LNCaP clone FGC (cell line): Measurements from ENCODE around the gene MROH9.

ENCODE experiments used
- DNase-seq: peaks from one replicate; pipeline ENCODE4 v3.0.0-alpha.2; 2011; ENCODE audit warnings: low read depth
- H3K4me3 ChIP-seq: 2 replicates; pipeline ENCODE4 v1.5.1; 2011; ENCODE audit warnings: mild to moderate bottlenecking, low read depth, low read length, control low read depth
- TF ChIP-seq, protein P1 (sequence below): IDR thresholded peaks from 2 replicates; pipeline ENCODE4 v1.5.1; 2012; ENCODE audit warnings: mild to moderate bottlenecking; ENCODE audit not compliant: control insufficient read depth, insufficient read depth; ENCODE audit errors: extremely low read depth

MROH9 gene, protein sequence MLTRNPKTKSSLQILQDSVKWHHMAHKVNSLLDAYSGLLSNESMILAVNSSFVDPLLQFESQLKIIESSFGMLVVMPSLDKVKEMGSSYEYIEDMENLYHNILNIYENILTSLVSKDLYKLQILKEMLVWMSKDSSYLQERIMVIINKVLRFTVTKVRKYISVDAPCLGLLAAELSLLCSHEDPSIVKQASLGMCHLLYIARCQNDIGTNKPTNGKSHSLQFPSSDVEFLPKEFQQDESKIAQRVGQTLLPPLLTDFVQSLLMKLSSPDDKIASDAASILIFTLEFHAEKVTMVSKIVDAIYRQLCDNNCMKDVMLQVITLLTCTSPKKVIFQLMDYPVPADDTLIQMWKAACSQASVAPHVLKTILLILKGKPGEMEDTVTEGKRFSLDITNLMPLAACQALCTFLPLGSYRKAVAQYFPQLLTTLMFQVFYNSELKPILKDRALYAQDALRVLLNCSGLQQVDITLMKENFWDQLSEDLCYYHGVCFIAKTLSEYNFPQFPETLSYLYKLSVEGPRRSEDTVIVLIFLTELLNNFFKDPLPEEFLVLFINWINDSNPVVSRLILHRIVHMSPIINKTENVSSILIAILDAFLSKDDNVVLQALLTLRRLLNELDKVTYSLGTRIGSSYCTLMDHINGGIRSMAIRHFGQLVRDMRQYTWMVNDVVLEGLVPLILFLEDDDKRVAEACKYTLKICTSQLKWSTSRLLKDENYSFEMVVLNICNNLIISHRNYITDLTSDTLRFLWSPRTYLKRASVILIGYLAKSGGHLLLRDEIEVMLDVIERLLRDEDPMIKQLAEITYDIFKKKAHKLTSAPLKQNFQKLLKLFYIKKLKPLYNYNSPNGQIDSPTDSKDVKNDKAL

DNA sequence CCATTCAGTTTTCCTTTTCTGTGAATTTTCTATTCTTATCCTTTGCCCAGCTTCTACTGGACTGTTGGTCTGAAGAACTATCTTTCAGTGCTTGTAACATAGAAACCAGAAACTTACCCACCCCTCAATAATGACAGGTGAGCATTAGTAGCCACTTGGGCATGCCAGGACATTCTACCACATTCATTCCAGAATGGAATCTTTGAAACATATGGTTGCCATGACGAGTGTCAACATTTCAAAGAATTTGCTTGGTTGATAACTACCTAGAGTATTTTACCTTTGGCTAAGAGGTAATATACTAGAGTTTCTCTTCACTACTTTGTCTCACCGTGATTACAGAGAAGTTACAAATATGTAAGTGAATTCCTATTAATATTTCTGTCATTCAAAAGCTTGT, at the start of gene MROH9:
Gene MROH9 (plus strand): TSS at position 304 of the 400 bp plus-strand sequence. CDS start 10,023 bp downstream, outside the sequence.
- no peak within 1 kb of the TSS for H3K4me3 ChIP-seq
- DNase-seq = no peak
- TF ChIP-seq, protein P1, sequence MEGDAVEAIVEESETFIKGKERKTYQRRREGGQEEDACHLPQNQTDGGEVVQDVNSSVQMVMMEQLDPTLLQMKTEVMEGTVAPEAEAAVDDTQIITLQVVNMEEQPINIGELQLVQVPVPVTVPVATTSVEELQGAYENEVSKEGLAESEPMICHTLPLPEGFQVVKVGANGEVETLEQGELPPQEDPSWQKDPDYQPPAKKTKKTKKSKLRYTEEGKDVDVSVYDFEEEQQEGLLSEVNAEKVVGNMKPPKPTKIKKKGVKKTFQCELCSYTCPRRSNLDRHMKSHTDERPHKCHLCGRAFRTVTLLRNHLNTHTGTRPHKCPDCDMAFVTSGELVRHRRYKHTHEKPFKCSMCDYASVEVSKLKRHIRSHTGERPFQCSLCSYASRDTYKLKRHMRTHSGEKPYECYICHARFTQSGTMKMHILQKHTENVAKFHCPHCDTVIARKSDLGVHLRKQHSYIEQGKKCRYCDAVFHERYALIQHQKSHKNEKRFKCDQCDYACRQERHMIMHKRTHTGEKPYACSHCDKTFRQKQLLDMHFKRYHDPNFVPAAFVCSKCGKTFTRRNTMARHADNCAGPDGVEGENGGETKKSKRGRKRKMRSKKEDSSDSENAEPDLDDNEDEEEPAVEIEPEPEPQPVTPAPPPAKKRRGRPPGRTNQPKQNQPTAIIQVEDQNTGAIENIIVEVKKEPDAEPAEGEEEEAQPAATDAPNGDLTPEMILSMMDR = no peak

DNA sequence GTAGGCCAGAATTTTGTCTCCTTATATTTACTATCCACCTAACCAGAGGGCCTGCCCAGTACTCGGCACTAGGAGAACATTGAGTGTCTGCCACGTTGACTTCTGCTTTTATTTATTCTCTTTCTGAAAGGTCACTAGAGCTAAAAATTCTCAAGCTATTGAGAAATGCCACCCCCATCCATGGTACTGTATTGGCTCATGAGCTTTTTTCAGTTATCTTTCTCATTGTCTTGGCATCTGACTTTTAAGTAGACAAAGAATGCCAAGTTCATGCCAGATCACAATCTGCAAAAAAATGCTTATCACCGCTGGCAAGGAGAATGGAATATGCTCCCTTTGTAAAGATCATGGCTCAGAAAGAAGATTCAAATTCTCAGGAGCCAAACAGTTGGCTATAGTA, 49.8 kb upstream of the MROH9 start:
- TF ChIP-seq, protein P1 = no peak
- DNase-seq = no peak
- H3K4me3 ChIP-seq = no peak overlapping the region

DNA sequence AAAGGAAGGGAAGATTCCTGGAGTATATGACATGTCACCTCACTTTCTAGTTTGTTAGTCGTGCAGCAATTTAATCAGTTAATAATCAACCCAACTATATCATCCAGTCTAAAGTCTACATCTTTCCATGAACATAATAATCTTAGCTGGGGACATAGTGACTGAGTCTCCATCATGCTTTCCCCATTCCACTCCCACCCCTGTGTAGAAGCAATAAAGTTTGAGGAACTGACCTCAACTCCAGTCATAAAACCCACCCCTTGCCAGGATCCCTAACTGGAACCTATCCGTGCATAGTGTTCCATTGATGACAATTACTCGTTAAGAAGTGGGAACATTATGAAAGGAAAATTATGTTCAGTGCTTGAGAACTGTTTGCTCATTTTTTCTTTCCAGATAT, 48.9 kb upstream of the MROH9 start:
- DNase-seq = no peak
- TF ChIP-seq, protein P1 = no peak
- no peak overlapping the region for H3K4me3 ChIP-seq

DNA sequence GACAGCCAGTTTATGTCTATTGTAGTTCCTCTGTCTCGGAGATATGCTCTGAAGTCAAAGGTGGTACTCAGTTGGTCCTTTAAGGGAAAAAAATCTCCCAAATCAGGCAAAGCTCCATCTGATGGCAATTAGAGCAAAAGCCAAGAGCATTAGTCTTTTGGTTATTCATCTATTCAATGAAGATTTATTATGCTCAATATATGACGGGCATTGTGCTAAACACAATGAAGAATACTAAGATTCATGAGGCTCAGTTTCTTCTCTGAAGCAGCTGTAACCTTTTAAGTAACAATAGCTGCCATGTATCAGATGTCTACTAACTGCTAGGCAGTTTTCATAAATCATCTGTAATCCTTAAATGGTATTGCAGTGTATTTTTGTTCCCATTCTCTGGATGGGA, 47.6 kb upstream of the MROH9 start:
- no peak overlapping the region for H3K4me3 ChIP-seq
- TF ChIP-seq, protein P1 = no peak
- DNase-seq = no peak

DNA sequence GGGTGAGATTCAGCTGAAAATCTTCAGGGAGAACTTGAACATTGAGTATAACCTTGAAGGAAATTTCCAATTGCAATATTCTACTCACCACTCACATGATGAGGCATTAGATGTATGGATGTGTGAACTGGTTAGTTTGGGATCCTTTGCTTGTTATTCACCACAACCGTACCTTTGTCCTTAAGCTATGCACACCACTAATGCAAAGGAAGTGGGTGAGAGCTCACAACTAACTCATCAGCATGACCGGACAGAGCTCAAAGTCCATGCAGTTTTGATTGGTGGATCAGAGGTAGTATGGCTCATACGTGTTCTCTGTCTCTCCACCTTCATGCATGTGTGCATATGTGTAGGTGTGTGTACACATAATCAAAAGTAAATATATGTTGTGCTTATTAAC, 43.5 kb upstream of the MROH9 start:
- TF ChIP-seq, protein P1 = no peak
- no peak for DNase-seq
- H3K4me3 ChIP-seq = no peak overlapping the region

DNA sequence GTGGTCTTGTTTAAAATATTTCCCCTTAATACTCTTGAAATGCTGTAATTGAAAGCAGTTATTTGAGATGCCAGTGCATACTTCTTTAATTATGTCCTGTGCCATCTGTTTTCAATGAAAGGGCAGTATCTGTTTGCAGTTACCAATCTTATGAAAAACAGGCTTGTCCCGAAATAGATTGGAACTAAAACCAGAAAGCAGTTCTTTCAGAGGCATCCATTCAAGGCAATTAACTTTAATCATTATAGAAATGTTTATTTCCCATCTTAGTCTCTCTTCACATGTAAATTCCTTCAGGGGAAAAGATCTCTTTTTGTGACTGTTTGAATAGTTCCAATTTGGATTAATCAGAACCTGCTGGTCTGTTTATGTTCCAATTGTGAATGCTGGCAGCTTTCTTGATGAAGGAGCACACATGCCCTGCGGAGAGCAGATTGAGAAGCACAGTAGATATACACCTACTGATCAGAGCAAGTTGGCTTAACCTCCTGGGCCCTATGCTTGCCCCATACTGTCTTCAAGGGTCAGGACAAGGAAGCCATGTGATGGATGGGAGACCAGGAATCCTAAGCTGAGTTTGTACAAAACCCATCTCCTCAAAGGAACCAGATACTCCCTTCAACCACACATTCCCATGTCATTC, 41.6 kb upstream of the MROH9 start:
- TF ChIP-seq, protein P1 = no peak
- H3K4me3 ChIP-seq = no peak overlapping the region
- DNase-seq = no peak
